Karpas-422 (cell line): Measurements from ENCODE around the gene SWAP70. TPM values are rescaled to one million over a fixed set of nuclear protein-coding genes. Genes with fewer than 3 reads are reported as not detected.

Source experiments
- DNase-seq: peaks from one replicate; pipeline ENCODE4 v3.0.0-alpha.2; 2015
- H2AFZ ChIP-seq: fragments of 200-600 bp; sonication (generic); 2 replicates; pipeline ENCODE4 v1.6.1; 2014; ENCODE audit warnings: antibody characterized with exemption, low read length, mixed read lengths
- H3K27ac ChIP-seq: fragments of 200-600 bp; sonication (generic); 2 replicates; pipeline ENCODE4 v1.5.1; 2014; ENCODE audit warnings: mild to moderate bottlenecking, low read length, moderate library complexity
- H3K27me3 ChIP-seq: fragments of 200-600 bp; sonication (generic); 2 replicates; pipeline ENCODE4 v1.6.1; 2014; ENCODE audit warnings: low read length, mixed read lengths
- H3K36me3 ChIP-seq: fragments of 200-600 bp; sonication (generic); 2 replicates; pipeline ENCODE4 v1.6.1; 2014; ENCODE audit warnings: low read length, mixed read lengths; ENCODE audit not compliant: insufficient read depth
- H3K4me1 ChIP-seq: fragments of 200-600 bp; sonication (generic); 2 replicates; pipeline ENCODE4 v1.6.1; 2014; ENCODE audit warnings: mild to moderate bottlenecking, low read length, mixed read lengths
- H3K4me2 ChIP-seq: fragments of 200-600 bp; sonication (generic); 2 replicates; pipeline ENCODE4 v1.6.1; 2014; ENCODE audit warnings: low read length, low read depth, mild to moderate bottlenecking; ENCODE audit not compliant: poor library complexity, severe bottlenecking
- H3K4me3 ChIP-seq: fragments of 200-600 bp; sonication (generic); 2 replicates; pipeline ENCODE4 v1.5.1; 2014; ENCODE audit warnings: mild to moderate bottlenecking, antibody characterized with exemption, low read length, mixed read lengths
- H3K79me2 ChIP-seq: fragments of 200-600 bp; sonication (generic); 2 replicates; pipeline ENCODE4 v1.6.1; 2014; ENCODE audit warnings: mild to moderate bottlenecking, low read length, mixed read lengths
- H3K9ac ChIP-seq: fragments of 200-600 bp; sonication (generic); 2 replicates; pipeline ENCODE4 v1.6.0; 2014; ENCODE audit warnings: low read length
- H3K9me2 ChIP-seq: fragments of 200-600 bp; sonication (generic), shearing (Covaris generic); replicated peaks from 2 replicates; pipeline ENCODE4 v1.6.0; 2014; ENCODE audit warnings: mild to moderate bottlenecking, low read length, moderate library complexity; ENCODE audit not compliant: insufficient read depth
- H3K9me3 ChIP-seq: fragments of 300-700, 200-600 bp; sonication (generic); 2 replicates; pipeline ENCODE4 v1.6.1; 2014; ENCODE audit warnings: low read length, mixed read lengths
- H4K20me1 ChIP-seq: fragments of 200-600 bp; sonication (generic); 2 replicates; pipeline ENCODE4 v1.6.1; 2014; ENCODE audit warnings: mild to moderate bottlenecking, antibody characterized with exemption, low read length, low read depth; ENCODE audit not compliant: insufficient read depth
- total RNA-seq: library from RNA; depleted of rRNA; stranded (reverse); fragments of >200 nt; shearing (Covaris generic); gene quantifications from 2 replicates; pipeline ENCODE4 v1.2.3, GENCODE V29; 2014; ENCODE audit warnings: low replicate concordance

Gene SWAP70
- total RNA-seq, 1 experiment from 2014 or later = 82.4 TPM

DNA sequence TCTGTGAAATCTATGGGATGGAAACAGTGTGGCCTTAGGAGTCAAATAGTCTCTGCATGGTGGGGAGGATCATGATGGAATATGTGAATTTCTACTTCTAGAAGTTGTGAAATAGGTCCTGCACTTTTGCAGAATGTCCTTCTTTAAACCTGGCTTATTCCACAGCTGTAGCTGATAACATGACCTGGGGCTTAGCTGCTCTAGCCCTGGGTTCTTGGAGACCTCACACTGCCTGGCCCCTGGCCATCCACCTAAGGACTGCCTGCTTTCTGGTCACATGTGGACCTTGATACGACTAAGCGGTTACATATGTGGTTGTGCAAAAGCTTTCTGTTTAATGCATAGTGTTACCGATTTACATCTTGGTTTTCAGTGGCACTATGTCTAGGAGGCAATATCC is 88.2 kb downstream of the SWAP70 start:
- Histone ChIP-seq H3K27ac (peak overlapping the region; percentile 87), H3K4me1 (peaks cover 92% of the 10 kb centered on the region), H4K20me1 (no peaks in the 10 kb centered on the region), H2AFZ (no peak overlapping the region), H3K27me3 (no peaks in the 10 kb centered on the region), H3K36me3 (peaks cover 37% of the 10 kb centered on the region; the same call in 1 of the 2 replicates), H3K4me3 (no peak overlapping the region), H3K4me2 (no peak overlapping the region), H3K9ac (no peak overlapping the region), H3K9me3 (no peaks in the 10 kb centered on the region), H3K79me2 (peaks cover 12% of the 10 kb centered on the region), H3K9me2 (no peaks in the 10 kb centered on the region)
- DNase-seq = no peak

DNA sequence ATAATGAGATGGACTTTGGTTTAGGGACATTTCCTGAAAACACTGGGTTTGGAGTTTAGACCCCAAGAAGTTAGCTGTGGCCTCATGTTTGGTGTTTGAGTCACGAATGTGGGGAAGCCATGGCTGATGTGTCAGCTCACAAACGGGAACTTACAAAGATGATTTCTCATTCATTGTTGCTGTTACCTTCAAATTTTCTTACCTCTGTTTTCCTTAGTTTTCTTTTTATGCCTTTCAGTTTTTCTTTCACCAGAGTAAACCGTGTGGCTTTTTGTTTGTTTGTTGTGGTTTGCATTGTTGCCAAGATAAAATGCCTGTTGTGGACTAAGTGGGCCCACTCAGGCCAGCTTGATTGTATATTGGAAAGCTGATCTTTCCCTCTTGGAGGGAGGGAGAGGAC is 89.1 kb downstream of the SWAP70 start:
- H3K9me2 ChIP-seq = no peaks in the 10 kb centered on the region
- H3K79me2 ChIP-seq = peaks cover 6% of the 10 kb centered on the region; the same call in 1 of the 2 replicates
- H3K9ac ChIP-seq = peak overlapping the region; percentile 10; the same call in 1 of the 2 replicates
- no peaks in the 10 kb centered on the region for H3K27me3 ChIP-seq
- no peak for DNase-seq
- H3K27ac ChIP-seq = peak overlapping the region; percentile 87
- H3K36me3 ChIP-seq = peaks cover 30% of the 10 kb centered on the region; the same call in 1 of the 2 replicates
- no peaks in the 10 kb centered on the region for H4K20me1 ChIP-seq
- H2AFZ ChIP-seq = no peak overlapping the region
- H3K9me3 ChIP-seq = no peaks in the 10 kb centered on the region
- no peak overlapping the region for H3K4me3 ChIP-seq
- H3K4me2 ChIP-seq = peak overlapping the region; percentile 24
- H3K4me1 ChIP-seq = peaks cover 92% of the 10 kb centered on the region

DNA sequence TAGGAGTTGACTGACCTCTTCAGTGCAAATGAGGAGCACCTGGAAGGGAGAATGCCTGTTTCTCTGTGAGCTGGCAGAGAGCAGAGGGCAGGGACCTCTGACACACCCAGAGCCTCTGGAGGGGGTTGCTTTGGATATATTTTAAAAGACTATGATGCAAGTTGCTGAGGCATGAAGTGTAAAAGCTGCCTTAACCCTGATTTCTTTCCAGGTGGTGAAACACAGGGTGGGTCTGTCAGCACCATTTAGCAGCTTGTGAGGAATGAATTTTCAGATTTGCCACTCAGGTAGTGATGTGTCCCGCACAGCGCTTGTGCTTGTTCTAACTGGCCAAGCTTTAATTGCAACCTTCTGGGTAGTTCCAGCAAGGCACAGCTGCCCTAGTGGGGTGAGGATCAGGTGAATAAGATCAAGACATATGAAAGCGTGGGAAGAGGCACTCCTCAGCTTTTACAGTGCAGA is 90.2 kb downstream of the SWAP70 start:
- no peaks in the 10 kb centered on the region for H3K9me2 ChIP-seq
- H3K9ac ChIP-seq = peak overlapping the region; percentile 41
- DNase-seq = peak; percentile 57
- peak overlapping the region; percentile 31 for H3K4me2 ChIP-seq
- H3K36me3 ChIP-seq = peaks cover 24% of the 10 kb centered on the region; the same call in 1 of the 2 replicates
- peaks cover 86% of the 10 kb centered on the region for H3K4me1 ChIP-seq
- no peaks in the 10 kb centered on the region for H3K27me3 ChIP-seq
- no peak overlapping the region for H2AFZ ChIP-seq
- H3K79me2 ChIP-seq = peaks cover 3% of the 10 kb centered on the region; the same call in 1 of the 2 replicates
- H3K4me3 ChIP-seq = no peak overlapping the region
- H4K20me1 ChIP-seq = no peaks in the 10 kb centered on the region
- H3K9me3 ChIP-seq = no peaks in the 10 kb centered on the region
- peak overlapping the region; percentile 87 for H3K27ac ChIP-seq

DNA sequence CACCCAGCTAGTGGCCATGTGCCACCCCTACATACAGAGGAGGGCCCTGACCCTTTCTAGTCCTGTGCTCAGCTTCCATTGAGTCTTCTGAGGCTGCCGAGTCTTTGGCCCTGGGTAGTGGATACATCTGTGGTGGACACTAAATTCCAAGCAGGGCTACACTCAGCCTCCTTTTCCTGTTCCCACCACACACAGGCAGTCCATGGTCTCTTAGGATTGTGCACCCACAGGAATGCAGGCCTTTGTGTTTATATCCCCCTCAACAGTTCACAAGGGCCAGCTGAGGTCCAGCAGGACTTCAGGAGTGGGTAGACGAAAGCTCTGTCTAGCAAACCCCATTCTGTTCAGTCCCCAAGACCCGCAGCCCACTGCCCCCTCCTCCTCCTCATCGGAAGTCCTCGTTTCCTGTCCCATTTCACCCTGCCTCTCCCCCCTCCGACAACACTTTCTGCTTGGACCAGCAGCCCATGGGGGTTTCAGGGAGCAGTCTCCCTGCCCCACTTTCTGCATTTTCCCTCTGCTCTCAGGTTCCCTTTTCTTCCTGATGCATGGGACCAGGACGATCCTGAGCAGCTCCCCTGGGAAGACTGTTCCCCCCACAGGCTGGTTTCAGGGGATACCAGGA is 91.8 kb downstream of the SWAP70 start:
- peaks cover 14% of the 10 kb centered on the region; the same call in 1 of the 2 replicates for H3K36me3 ChIP-seq
- H3K27me3 ChIP-seq = no peaks in the 10 kb centered on the region
- DNase-seq = no peak
- H4K20me1 ChIP-seq = no peaks in the 10 kb centered on the region
- no peak overlapping the region for H3K4me3 ChIP-seq
- H3K4me1 ChIP-seq = peaks cover 91% of the 10 kb centered on the region
- no peaks in the 10 kb centered on the region for H3K9me2 ChIP-seq
- peak overlapping the region; percentile 31 for H3K4me2 ChIP-seq
- H3K27ac ChIP-seq = peak overlapping the region; percentile 87
- H3K79me2 ChIP-seq = no peaks in the 10 kb centered on the region; the same call in 1 of the 2 replicates
- H3K9ac ChIP-seq = peak overlapping the region; percentile 42
- H3K9me3 ChIP-seq = no peaks in the 10 kb centered on the region
- no peak overlapping the region for H2AFZ ChIP-seq

DNA sequence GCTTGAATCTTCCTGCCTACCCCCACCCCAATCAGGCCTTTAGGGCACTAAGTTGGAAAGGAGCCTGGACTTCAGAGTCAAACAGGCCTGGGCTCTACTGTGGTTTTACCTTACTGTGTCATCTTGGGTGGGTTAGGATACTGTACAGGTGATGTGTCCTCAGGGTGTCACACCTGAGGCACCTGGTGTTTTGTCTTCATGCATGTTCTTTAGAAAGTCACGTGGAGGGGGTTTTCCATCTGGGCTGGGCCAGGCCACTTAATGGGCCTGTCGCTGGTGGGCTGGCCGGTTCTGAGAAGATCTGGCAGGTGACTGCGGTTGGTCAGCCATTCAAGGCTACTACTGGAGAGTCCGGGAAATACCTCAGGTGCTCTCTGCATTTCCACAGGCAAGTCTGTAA is 92.6 kb downstream of the SWAP70 start:
- Histone ChIP-seq H3K9ac (no peak overlapping the region), H3K27me3 (no peaks in the 10 kb centered on the region), H2AFZ (no peak overlapping the region), H3K4me3 (no peak overlapping the region), H4K20me1 (no peaks in the 10 kb centered on the region), H3K27ac (peak overlapping the region; percentile 87), H3K9me2 (no peaks in the 10 kb centered on the region), H3K36me3 (peaks cover 8% of the 10 kb centered on the region; the same call in 1 of the 2 replicates), H3K4me1 (peaks cover 83% of the 10 kb centered on the region), H3K79me2 (no peaks in the 10 kb centered on the region), H3K4me2 (no peak overlapping the region), H3K9me3 (no peaks in the 10 kb centered on the region)
- no peak for DNase-seq

DNA sequence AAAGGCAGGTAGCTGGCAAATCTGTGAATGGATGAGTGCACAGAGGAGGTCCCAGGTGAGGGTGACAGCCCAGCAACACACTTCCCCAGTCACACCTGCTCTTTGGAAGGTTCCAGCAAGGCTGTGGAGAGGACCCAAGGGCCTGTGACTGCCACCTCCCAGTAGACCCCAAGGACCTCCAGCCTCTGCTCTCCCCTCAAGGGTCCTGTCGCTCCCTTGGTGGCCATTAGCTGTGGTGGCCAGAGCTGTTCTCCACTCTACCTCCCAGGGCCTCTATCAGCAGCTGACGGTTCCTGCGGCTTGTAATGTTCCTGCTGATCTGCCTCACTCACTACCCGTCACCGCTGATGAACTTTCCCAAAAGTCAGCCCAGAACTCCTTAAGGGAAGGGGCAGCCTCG is 93.0 kb downstream of the SWAP70 start:
- Histone ChIP-seq H2AFZ (no peak overlapping the region), H3K4me3 (no peak overlapping the region), H3K9me3 (no peaks in the 10 kb centered on the region), H3K27me3 (no peaks in the 10 kb centered on the region), H3K9ac (no peak overlapping the region), H3K79me2 (no peaks in the 10 kb centered on the region), H3K4me2 (peak overlapping the region; percentile 83), H3K4me1 (peaks cover 79% of the 10 kb centered on the region), H4K20me1 (no peaks in the 10 kb centered on the region), H3K9me2 (no peaks in the 10 kb centered on the region), H3K27ac (peak overlapping the region; percentile 87), H3K36me3 (peaks cover 4% of the 10 kb centered on the region; the same call in 1 of the 2 replicates)
- no peak for DNase-seq

DNA sequence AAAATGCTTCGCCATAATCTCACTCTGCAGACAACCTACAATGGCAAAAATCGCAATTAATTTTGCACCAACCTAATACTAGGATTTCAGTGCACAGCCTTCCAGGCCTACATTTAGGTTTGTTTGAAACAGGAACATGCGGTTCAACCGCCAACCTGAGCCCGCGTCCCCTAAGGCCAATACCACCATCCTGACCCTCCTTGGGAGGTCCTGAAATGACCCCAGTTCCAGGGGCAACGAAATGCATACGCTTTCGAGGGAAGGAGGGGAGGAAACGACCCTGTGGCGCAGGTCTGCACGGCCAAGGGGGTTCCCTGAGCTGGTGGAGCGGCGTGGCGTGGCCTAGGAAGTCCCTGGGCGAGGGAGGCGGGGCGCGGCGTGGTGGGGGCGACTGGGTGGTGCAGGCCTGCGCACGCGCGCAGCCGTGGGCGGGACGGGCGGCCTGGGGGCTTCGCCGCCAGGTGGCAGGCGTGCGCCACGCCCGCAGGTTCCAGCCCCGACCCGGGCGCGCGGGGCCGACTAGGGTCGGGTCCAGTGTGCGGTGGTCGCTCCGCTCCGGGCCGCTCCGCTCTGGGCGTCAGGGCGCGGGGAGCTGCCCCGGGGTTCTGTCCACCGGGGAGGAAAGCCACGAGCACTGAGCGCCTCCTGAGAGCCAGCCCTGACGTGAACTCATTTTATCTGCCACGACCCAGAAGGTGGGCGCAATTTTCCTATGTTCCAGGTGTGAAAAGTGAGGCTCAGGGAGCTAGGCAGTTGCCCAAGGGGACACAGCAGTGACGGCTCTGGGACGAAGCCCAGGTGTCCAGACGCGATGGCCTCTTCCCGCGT is 94.1 kb downstream of the SWAP70 start:
- Histone ChIP-seq H3K9ac (peak overlapping the region; percentile 75), H3K27ac (peak overlapping the region; percentile 87), H2AFZ (peak overlapping the region; percentile 72; the same call in 1 of the 2 replicates)

More for the DNA sequence above, 94.1 kb downstream of the SWAP70 start:
- Histone ChIP-seq H3K9me3 (no peaks in the 10 kb centered on the region), H3K36me3 (no peaks in the 10 kb centered on the region), H3K79me2 (no peaks in the 10 kb centered on the region), H3K4me1 (peaks cover 68% of the 10 kb centered on the region), H4K20me1 (no peaks in the 10 kb centered on the region), H3K9me2 (no peaks in the 10 kb centered on the region), H3K4me2 (peak overlapping the region; percentile 83), H3K27me3 (no peaks in the 10 kb centered on the region), H3K4me3 (peak overlapping the region; percentile 69)
- peak; percentile 96 for DNase-seq
